GM18502 (cell line): ENCODE data around the gene HIF1A.
A peak's percentile ranks its signal among the peaks of the same experiment; 100 is the strongest.
"Not testable (repeated sequence)": the region's sequence is repeated elsewhere in the genome, so short reads cannot be mapped to it uniquely, and the experiment has no call there.

Experiments
- ATAC-seq: cut with Tn5 transposase; IDR thresholded peaks from one replicate; pipeline ENCODE4 v1.9.1; 2021; ENCODE audit warnings: mild to moderate bottlenecking; ENCODE audit not compliant: unreplicated experiment, poor library complexity

HIF1A gene

DNA sequence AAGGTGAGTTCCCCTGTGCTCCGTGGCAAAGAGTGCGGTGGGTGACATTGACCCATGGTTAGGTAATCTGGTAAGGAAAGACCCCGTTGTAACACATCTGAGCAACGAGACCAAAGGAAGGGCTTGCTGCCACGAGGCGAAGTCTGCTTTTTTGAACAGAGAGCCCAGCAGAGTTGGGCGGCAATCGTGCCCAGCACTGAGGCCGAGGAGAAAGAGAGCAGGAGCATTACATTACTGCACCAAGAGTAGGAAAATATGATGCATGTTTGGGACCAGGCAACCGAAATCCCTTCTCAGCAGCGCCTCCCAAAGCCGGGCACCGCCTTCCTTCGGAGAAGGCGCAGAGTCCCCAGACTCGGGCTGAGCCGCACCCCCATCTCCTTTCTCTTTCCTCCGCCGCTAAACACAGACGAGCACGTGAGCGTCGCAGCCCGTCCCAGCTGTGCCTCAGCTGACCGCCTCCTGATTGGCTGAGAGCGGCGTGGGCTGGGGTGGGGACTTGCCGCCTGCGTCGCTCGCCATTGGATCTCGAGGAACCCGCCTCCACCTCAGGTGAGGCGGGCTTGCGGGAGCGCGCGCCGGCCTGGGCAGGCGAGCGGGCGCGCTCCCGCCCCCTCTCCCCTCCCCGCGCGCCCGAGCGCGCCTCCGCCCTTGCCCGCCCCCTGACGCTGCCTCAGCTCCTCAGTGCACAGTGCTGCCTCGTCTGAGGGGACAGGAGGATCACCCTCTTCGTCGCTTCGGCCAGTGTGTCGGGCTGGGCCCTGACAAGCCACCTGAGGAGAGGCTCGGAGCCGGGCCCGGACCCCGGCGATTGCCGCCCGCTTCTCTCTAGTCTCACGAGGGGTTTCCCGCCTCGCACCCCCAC is at the start of gene HIF1A:
Gene HIF1A, plus strand, starts transcription at position 684 of the 865 bp plus-strand sequence. CDS start 292 bp downstream, outside the sequence.
- ATAC-seq = peak; percentile 94

DNA sequence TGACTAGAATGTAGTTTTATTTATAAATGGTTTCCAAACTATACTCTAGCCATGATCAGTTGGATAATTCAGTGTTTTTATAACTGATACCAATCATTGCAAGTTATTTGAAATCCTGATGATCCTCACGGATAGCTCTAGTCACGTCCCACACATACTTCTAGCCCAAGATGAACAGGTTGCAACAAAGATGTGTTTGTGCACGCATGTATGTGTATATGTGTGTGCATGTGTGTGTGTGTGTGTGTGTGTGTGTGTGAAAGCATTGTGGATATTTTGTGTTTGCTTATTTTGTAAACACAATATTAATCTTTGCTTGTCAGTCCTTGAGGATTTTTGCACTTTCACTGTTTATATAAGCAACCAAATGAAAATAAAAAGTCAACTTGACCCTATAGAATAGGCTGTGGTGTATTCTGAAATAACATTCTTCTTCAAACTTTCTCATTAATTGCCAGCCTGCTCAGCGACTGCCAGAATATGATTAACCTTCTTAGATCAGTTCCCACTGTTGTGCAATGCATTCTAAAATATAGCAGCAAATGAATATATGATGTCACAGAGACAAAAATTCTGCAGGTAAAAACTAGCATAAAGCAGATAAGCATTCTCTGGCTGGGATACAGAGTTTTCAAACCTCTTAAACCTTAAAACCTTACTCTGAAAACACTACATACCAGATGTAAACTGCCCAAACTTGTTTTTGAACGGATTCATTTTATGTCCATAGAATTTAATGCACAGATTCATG is 48.8 kb upstream of the HIF1A start:
- ATAC-seq = no peak

DNA sequence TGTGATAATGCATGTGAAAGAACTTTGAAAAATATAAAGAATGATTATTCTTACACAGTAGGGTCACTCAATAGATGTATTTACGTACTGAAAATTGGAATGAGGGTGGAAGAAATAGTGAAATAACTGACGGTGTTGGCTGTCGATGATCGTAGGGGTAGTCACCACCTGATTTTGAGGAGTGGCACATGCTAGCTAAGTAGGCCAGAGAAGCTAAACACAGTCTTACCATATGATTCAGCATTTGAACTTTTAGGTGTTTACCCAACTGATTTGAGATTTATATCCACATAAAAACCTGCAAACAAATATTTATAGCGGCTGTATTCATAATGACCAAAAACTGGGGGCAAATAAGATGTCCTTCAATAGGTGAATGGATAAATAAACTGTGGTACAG is 47.6 kb upstream of the HIF1A start:
- ATAC-seq = no peak

DNA sequence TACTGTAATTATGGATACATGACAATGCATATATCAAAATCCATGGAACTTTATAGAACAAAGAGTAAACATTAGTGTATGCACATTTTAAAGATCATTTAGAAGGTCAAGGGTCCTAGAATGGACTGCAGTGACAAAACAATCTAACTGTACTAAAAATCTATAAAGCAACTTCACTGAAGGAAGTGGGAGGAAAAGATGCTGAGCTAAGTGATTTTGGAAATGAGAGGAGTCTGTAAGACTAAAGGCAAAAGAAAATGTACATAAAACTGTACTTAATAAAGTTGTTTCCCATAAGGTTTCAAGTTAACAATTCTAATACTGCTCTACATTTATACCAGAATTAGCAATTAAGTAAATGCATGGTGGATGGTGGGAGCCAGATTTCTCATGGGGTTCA is 46.9 kb upstream of the HIF1A start:
- no peak for ATAC-seq

DNA sequence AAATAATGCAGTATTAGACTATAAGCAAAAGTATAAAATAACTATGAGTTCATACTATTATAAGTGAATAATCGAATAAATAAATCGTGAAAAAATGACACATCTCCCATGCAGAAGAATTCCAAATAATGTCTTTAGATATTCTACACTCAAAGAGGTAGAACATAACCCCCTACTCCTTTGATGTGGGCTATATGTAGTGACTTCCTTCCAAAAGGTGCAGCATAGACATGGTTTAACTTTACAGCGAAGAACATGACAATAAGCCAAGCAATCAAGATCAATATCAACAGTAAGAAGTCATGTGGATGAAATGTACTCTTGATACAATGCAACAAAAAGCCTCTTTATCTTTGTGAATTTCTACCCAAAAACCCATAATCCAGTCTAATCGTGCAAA is 46.0 kb upstream of the HIF1A start:
- no peak for ATAC-seq

DNA sequence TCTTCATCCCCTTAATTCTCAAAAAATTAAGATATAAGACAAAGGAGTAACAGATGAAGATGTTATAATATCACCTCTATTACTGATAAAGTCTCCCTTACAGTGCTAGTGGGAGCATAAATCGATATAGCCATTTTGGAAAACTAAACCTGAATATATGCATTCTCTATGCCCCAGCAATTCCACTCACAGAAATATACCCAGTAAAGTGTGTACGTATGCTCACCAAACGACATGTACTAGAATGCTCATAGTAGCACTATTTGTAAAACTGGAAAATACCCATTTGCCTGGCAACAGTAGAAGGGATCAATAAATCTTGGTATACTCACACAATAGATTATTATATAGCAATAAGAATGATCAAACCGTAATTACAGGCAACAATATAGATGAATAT is 44.0 kb upstream of the HIF1A start:
- no peak for ATAC-seq

DNA sequence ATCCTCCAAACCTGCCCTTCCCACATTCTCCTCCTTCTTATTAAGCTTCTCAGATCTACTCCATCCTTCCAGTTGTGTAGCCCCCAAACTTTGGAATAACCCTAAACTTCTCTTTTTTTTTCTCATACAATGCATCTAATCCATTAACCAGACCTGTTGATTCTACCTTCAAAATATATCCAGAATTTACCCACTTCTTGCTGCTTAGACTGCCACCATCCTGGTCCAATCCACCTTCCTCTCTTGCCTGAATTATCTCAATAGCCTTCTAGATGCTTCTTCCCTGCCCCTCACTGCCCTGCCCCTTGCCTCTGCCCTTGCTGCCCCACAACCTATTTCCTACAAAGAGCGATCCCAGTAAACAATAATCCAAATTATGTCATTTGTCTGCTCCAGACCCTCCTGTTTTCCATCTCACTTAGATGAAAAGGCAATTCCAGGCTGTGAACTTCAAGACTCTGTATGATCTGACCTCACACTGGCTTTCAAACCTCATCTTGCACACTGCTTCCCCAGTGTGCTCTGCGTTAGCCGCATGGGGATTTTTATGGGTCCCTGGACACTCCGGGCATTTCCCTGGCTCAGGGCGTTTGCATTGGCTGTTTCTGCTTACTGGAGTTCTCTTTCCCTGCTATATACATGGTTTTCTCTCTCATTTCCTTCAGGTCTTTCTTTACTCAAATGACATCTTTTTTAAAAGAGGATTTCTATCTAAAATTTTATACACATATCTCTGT is 42.6 kb upstream of the HIF1A start:
- ATAC-seq = no peak

DNA sequence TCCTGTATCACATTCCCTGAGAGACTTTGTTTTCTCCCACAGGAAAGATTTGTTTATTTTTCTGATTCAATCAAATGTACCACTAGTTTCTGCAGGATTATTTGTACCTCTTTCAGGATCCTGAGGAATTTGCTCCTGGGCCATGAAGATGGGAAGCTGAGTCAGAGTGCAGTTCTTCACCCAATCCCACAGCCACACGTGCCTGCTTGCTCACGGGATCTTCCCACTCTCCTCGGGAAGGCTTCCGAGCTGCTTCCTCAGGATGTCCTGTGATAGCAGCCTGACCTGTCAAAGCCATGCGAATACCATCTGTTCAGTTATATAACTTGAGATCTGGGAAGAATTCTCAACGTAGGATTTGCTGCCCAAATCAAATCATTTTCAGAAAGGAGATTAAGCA is 41.8 kb upstream of the HIF1A start:
- no peak for ATAC-seq

DNA sequence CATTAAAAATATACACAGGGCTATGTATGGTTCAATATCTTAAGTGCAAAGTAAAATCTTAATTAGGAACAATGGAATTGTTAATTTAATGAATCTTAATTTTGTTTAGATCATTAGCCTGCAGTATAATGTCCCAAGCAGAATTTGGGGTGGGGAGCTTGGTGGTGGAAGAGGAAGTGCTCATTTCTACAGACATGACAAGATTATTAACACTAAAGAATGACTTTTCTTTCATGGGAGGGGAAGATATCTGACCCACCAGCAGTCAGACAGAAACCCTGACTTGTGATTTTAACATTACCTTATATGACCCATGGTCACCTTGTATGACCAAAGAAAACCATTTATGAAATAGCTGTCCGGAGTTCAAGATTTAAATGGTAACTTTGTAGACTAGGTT is 41.3 kb upstream of the HIF1A start:
- ATAC-seq = no peak

DNA sequence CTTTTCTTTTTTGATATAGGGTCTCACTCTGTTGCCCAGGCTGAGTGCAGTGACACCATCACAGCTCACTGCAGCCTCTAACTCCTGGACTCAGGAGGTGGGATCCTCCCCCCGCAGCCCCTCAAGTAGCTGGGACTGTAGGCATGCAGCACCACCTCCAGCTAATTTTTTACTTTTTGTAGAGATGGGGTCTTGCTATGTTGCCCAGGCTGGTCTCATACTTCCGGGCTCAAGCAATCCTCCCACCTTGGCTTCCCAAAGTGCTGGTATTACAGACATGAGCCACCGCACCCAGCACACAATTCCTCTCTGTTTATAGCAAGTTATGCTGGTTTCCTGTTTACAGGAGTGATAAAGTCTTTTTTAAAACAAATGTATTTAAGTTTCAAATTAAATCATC is 39.5 kb upstream of the HIF1A start:
- no peak for ATAC-seq

DNA sequence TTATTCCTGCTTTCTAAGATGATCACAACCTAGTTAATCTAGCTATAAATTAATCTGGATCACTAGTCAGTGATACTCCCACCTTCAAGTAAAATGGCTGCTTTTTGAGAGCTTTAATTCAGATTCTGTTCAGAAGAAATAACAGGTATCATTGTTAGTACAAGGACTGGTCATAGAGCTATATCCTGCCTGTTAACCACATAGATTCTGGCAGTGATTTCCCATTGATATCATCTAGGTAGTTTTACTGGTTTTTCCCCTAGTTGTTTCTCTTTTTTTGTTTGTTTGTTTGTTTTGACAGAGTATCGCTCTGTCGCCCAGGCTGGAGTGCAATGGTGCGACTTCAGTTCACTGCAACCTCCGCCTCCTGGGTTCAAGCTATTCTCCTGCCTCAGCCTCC is 39.0 kb upstream of the HIF1A start:
- ATAC-seq = no peak

DNA sequence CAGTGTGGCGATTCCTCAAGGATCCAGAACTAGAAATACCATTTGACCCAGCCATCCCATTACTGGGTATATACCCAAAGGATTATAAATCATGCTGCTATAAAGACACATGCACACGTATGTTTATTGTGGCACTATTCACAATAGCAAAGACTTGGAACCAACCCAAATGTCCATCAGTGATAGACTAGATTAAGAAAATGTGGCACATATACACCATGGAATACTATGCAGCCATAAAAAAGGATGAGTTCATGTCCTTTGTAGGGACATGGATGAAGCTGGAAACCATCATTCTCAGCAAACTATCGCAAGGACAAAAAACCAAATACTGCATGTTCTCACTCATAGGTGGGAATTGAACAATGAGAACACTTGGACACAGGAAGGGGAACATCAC is 37.2 kb upstream of the HIF1A start:
- ATAC-seq = not testable (repeated sequence)

DNA sequence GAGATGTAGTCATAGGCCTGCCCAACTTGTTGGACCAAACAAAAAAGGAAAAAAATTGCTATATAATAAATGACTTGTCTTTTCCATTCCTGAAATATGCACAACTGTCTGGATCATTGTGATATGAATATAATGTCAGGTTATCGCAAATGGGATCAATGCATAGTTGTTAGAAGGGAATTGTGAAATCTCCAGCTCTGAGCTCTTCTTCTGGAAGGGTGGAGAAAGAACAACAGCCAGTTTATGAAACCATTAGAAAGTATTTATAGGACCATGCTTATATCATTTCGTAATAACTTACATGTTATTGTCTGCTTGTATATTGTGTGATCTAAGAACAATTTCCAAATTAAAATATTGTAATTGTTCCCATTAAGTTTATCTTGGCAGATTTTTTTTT is 35.7 kb upstream of the HIF1A start:
- ATAC-seq = no peak

DNA sequence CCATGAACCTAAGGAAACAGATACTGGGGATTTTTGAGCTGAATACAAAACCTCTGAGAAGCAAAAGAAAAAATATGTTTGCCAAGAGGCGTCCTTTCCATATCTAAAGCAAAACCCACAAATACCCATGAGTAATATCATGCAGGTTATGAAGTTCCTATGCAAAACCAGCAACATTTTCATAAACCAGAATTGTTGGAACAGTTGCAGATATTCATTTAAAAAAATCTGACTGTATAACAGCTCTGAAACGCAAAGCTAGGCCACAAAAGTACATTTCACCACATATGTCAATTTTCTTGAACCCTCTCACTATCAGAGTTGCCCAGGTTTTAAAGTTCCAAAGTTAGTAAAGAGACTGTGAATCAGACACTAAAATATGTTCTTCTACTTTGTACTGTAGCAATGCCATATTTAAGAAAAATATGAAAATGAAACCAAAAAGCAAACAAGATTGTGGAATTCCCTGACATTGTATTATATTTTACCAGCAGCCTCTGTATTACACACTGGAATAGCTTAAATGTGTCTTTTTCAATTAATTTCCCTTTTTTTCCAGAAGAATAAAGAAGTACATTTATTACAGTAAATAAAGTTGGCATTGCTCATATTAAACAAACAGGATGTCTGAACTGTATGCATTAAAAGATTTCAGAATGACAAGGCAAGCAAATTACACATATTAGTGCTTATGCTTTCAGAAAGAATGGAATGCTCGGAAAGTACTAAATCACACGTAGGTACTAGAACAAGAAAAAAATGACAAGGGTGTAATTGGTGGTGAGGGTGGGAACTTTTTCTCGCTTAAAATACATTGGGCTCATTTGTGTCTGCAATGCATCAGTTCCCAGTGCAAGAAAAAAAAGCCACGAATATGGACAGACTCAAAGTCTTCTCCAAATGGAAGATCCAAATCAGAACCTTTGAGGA is 33.6 kb upstream of the HIF1A start:
- ATAC-seq = peak; percentile 32

DNA sequence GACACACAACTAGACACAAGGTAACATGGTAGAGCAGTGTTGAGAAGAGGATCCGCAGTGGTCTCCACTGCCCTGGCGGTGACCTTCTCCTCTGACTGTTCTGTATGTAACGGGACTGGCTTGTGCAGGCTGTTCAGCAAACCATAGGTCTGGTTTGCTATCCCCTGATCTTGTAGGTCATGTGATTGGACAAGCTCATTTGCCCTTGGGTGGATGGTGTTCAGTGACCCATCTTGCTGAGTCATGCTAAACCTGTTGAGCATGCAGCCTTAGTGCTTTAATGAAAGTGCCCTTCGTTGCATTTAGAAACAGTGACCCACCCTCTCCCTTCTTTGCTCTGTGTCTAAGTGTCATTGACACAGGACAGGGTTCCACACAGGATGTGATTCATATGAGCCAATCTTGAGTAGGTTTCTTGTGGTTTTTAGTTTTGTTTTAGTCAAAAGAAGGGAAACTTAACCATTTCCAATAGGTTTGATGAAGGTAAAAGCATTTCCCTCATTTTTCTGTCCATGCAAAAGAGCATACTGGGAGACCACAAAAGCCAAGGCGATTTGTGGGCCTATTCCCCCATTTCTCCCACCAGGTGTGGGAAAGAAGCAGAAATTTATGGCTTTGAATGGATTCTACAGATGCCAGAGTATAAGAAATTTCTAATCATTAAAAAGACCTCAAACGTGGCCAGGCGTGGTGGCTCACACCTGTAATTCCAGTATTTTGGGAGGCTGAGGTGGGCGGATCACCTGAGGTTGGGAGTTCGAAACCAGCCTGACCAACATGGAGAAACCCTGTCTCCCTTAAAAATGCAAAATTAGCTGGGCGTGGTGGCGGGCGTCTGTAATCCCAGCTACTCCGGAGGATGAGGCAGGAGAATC is 32.6 kb upstream of the HIF1A start:
- peak; percentile 84 for ATAC-seq

DNA sequence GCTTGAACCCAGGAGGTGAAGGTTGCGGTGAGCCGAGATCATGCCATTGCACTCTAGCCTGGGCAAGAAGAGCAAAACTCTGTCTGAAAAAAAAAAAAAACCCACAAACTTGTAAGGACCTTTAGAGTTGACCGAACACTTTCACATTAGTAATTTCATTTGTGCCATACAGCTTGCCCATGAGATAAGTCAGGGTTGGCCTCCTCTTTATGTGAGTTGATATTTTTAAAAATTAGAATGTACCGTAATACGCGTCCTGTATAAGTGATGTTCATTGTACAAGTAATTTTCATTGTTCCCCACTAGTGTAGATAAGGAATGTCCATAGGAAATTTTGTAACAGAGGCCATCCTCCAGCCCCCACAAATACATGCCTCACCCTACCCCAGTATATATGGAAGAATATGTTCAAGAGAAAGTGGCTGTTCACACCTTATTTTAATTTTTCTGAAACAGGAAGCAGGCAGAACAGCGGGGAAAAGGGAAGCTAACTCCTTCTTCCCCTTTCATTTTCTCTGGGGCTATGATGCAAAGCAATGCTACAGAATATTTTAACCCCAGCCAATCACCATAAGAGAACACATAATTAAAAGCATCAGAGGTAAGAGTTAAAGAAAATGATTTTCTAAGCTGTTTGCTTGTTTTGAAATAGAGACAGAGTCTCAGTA is 31.9 kb upstream of the HIF1A start:
- peak; percentile 15 for ATAC-seq

DNA sequence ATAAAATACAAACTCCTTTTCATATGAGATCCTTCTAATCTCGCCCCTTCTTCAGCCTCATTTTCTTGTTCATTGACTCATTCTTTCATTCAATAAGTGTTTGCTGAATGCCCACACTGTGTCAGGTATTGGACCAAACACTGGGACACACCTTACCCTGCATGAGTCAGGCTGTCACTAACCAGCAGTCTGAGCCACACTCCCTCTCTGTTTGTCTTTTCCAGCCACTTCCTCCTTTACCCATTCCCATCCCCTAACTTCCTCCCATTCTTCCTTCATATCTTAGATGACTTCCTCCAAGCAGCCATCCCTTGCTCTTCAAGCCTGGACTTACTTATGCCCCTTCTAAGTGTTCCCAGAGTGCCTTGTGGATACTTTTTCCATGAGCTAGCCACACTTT is 27.0 kb upstream of the HIF1A start:
- no peak for ATAC-seq

DNA sequence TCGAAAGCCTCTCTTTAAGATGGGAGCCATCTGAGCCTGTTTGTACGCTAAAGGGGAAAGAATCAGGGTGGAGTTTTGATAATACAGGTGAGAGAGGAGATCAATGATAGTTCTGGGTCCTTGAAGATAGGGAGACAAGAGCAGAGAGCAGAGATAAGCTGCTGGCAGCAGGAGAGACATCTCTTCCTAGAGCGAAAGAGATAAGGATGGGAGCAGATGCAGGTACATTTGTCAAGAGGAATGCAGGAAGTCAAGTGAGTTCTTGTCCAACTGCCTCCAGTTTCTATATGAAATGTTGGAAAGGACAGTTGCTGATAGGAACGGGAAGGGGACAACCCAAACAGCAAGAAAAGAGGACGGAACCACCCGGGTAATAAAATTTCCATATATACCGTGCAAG is 24.7 kb upstream of the HIF1A start:
- ATAC-seq = peak; percentile 4
